ENCODE data around the gene SCFD2. TPM values are rescaled to one million over a fixed set of nuclear protein-coding genes. Genes with fewer than 3 reads are reported as not detected.

The SCFD2 gene
- total RNA-seq, 1 experiment from 2014 or later, result 7.4 TPM

- no TSS peak for BruUV-seq (replicated peaks)
- Histone ChIP-seq H3K4me3 (ENCODE audit: low read depth in 2 of 2, low read length in 2 of 2) (no peak overlapping the region), H3K9me3 (ENCODE audit: control insufficient read depth, insufficient read depth, low read depth, low read length) (no peaks in the 10 kb centered on the region), H3K4me1 (ENCODE audit: control insufficient read depth, insufficient read depth, low read length) (no peaks in the 10 kb centered on the region), H3K27ac (ENCODE audit: low read length) (no peak overlapping the region), H3K36me3 (ENCODE audit: control insufficient read depth, insufficient read depth, low read length) (no peaks in the 10 kb centered on the region), H3K27me3 (ENCODE audit: control insufficient read depth, insufficient read depth, low read length) (no peaks in the 10 kb centered on the region)
- CTCF ChIA-PET, result no interaction called here
- intact Hi-C loops (cut with micrococcal nuclease; ENCODE audit: unreplicated experiment) (no loop called here), in situ Hi-C loops (cut with HindIII; ENCODE audit: low pct_unique_long_range_greater_than_20kb, low sequenced_read_pairs) (no loop called here)
- TF ChIP-seq CTCF (IDR thresholded peaks at IDR 0.05) (no peak), SIN3A (IDR thresholded peaks at IDR 0.05; ENCODE audit: borderline replicate concordance, insufficient read depth, low read depth, low read length) (no peak), POLR2AphosphoS5 (IDR thresholded peaks at IDR 0.05; ENCODE audit: low read depth, low read length) (no peak), REST (IDR thresholded peaks at IDR 0.05; ENCODE audit: insufficient read depth in 1 of 2, low read depth in 2 of 2, low read length in 1 of 2) (no peak), TCF7L2 (IDR thresholded peaks at IDR 0.05; ENCODE audit: low read depth, low read length) (no peak)
- POLR2A ChIA-PET, result no interaction called here
- ATAC-seq (no peak), DNase-seq (ENCODE audit: low read depth, low spot score) (no peak)
Measured at GRCh38 chr4:53126099-53126498, 239.8 kb downstream of the SCFD2 start.

- no peak for DNase-seq (ENCODE audit: low read depth, low spot score)
- ATAC-seq, result no peak
- no peaks in the 10 kb centered on the region for H3K27me3 ChIP-seq (ENCODE audit: control insufficient read depth, insufficient read depth, low read length)
- intact Hi-C loops (cut with micrococcal nuclease; ENCODE audit: unreplicated experiment), result no loop called here
- H3K4me1 ChIP-seq (ENCODE audit: control insufficient read depth, insufficient read depth, low read length), result no peaks in the 10 kb centered on the region
- H3K4me3 ChIP-seq (ENCODE audit: low read depth in 2 of 2, low read length in 2 of 2), result no peak overlapping the region
- H3K36me3 ChIP-seq (ENCODE audit: control insufficient read depth, insufficient read depth, low read length), result no peaks in the 10 kb centered on the region
- no peak overlapping the region for H3K27ac ChIP-seq (ENCODE audit: low read length)
- ChIA-PET CTCF (no interaction called here), POLR2A (no interaction called here)
- TF ChIP-seq REST (IDR thresholded peaks at IDR 0.05; ENCODE audit: insufficient read depth in 1 of 2, low read depth in 2 of 2, low read length in 1 of 2) (no peak), POLR2AphosphoS5 (IDR thresholded peaks at IDR 0.05; ENCODE audit: low read depth, low read length) (no peak), TCF7L2 (IDR thresholded peaks at IDR 0.05; ENCODE audit: low read depth, low read length) (no peak), SIN3A (IDR thresholded peaks at IDR 0.05; ENCODE audit: borderline replicate concordance, insufficient read depth, low read depth, low read length) (no peak), CTCF (IDR thresholded peaks at IDR 0.05) (no peak)
- in situ Hi-C loops (cut with HindIII; ENCODE audit: low pct_unique_long_range_greater_than_20kb, low sequenced_read_pairs), result no loop called here
- no peaks in the 10 kb centered on the region for H3K9me3 ChIP-seq (ENCODE audit: control insufficient read depth, insufficient read depth, low read depth, low read length)
- BruUV-seq (replicated peaks), result no TSS peak
Measured at GRCh38 chr4:53123819-53124218, 242.0 kb downstream of the SCFD2 start.
